GM23338 (cell line): Measurements from ENCODE around the gene GJC3. TPM values are rescaled to one million over a fixed set of nuclear protein-coding genes. Genes with fewer than 3 reads are reported as not detected.

Experiments
- ATAC-seq: fragments of 200-7000 bp; cut with Tn5 transposase; 3 replicates; pipeline ENCODE4 v1.9.1; 2020
- DNase-seq: peaks from one replicate; pipeline ENCODE4 v3.0.0-alpha.2; 2015; ENCODE audit warnings: low spot score
- H2AFZ ChIP-seq: fragments of 200-600 bp; sonication (generic); 2 replicates; pipeline ENCODE4 v1.8.0; 2016; ENCODE audit warnings: antibody characterized with exemption, mild to moderate bottlenecking, moderate library complexity
- H3F3A ChIP-seq: fragments of 200-600 bp; sonication (generic); replicated peaks from 2 replicates; pipeline ENCODE4 v1.8.0; 2017; ENCODE audit warnings: antibody characterized with exemption, mixed run types, low read depth
- H3K27ac ChIP-seq: fragments of 200-600 bp; sonication (generic); 2 replicates; pipeline ENCODE4 v1.6.1; 2016; ENCODE audit warnings: low read depth
- H3K27me3 ChIP-seq: fragments of 200-600 bp; sonication (generic); 2 replicates; pipeline ENCODE4 v1.8.0; 2016; ENCODE audit warnings: mild to moderate bottlenecking, mixed run types, moderate library complexity; ENCODE audit not compliant: insufficient read depth
- H3K36me3 ChIP-seq: fragments of 200-600 bp; sonication (generic); 2 replicates; pipeline ENCODE4 v1.8.0; 2016; ENCODE audit warnings: mild to moderate bottlenecking; ENCODE audit not compliant: insufficient read depth
- H3K4me1 ChIP-seq: fragments of 200-600 bp; sonication (generic); 2 replicates; pipeline ENCODE4 v1.8.0; 2016; ENCODE audit warnings: mild to moderate bottlenecking, moderate library complexity; ENCODE audit not compliant: insufficient read depth
- H3K4me2 ChIP-seq: fragments of 200-600 bp; sonication (generic); 2 replicates; pipeline ENCODE4 v1.7.1; 2017; ENCODE audit warnings: mixed run types
- H3K4me3 ChIP-seq: fragments of 200-600 bp; sonication (generic); 2 replicates; pipeline ENCODE4 v1.6.1; 2016; ENCODE audit warnings: mixed run types
- H3K79me2 ChIP-seq: fragments of 200-600 bp; sonication (generic); replicated peaks from 2 replicates; pipeline ENCODE4 v1.8.0; 2017; ENCODE audit warnings: mild to moderate bottlenecking; ENCODE audit not compliant: insufficient read depth
- H3K9me2 ChIP-seq: fragments of 200-600 bp; sonication (generic); 2 replicates; pipeline ENCODE4 v1.8.0; 2017; ENCODE audit not compliant: insufficient read depth
- H4K20me1 ChIP-seq: fragments of 200-600 bp; sonication (generic); replicated peaks from 2 replicates; pipeline ENCODE4 v1.8.0; 2017; ENCODE audit warnings: mild to moderate bottlenecking; ENCODE audit not compliant: insufficient read depth
- H3K27ac Mint-ChIP-seq: 2 replicates; pipeline ENCODE4 v1.8.0; 2020; ENCODE audit warnings: inconsistent platforms, mild to moderate bottlenecking, moderate library complexity, mixed read lengths
- H3K27me3 Mint-ChIP-seq: 3 replicates; pipeline ENCODE4 v1.8.0; 2022; ENCODE audit warnings: low read depth, mild to moderate bottlenecking, moderate library complexity, mixed read lengths, inconsistent platforms; ENCODE audit not compliant: insufficient read depth, poor library complexity
- H3K36me3 Mint-ChIP-seq: 3 replicates; pipeline ENCODE4 v1.8.0; 2021; ENCODE audit warnings: low read depth, mild to moderate bottlenecking, inconsistent platforms, moderate library complexity, mixed read lengths
- H3K4me1 Mint-ChIP-seq: 3 replicates; pipeline ENCODE4 v1.8.0; 2020; ENCODE audit warnings: mild to moderate bottlenecking, inconsistent platforms, mixed read lengths
- H3K4me3 Mint-ChIP-seq: 3 replicates; pipeline ENCODE4 v1.8.0; 2021; ENCODE audit warnings: moderate library complexity, mild to moderate bottlenecking, inconsistent platforms, mixed read lengths
- H3K9me3 Mint-ChIP-seq: 3 replicates; pipeline ENCODE4 v1.8.0; 2020; ENCODE audit warnings: moderate library complexity, mild to moderate bottlenecking, inconsistent platforms, mixed read lengths
- CTCF ChIP-seq, 2 experiments: fragments of 200-600 bp in 1 of 2; sonication (generic) in 1 of 2; conservative IDR thresholded peaks; 2 replicates each; pipeline versions ENCODE4 v1.5.1 to v1.6.1; 2016 to 2017; ENCODE audit warnings: antibody characterized with exemption in 2 of 2, low read depth in 2 of 2, mild to moderate bottlenecking in 2 of 2, moderate library complexity in 1 of 2
- ETS1 ChIP-seq: IDR thresholded peaks from 2 replicates; pipeline ENCODE4 v1.6.1; 2016; ENCODE audit warnings: antibody characterized with exemption
- EZH2 ChIP-seq: fragments of 200-600 bp; sonication (generic); IDR thresholded peaks from one replicate; pipeline ENCODE4 v1.8.0; 2017; ENCODE audit warnings: antibody characterized with exemption, mild to moderate bottlenecking, low read depth; ENCODE audit not compliant: unreplicated experiment
- EZH2phosphoT487 ChIP-seq: fragments of 200-600 bp; sonication (generic); IDR thresholded peaks from one replicate; pipeline ENCODE4 v1.8.1; 2018; ENCODE audit warnings: antibody characterized with exemption; ENCODE audit not compliant: unreplicated experiment
- JUNB ChIP-seq: IDR thresholded peaks from one replicate; pipeline ENCODE4 v1.6.1; 2016; ENCODE audit warnings: antibody characterized with exemption; ENCODE audit not compliant: unreplicated experiment
- POLR2AphosphoS5 ChIP-seq: IDR thresholded peaks from 2 replicates; pipeline ENCODE4 v1.6.1; 2016; ENCODE audit warnings: antibody characterized with exemption, low read depth
- REST ChIP-seq: IDR thresholded peaks from one replicate; pipeline ENCODE4 v1.6.1; 2018; ENCODE audit warnings: antibody characterized with exemption; ENCODE audit not compliant: unreplicated experiment
- STAT1 ChIP-seq: IDR thresholded peaks from one replicate; pipeline ENCODE4 v1.6.1; 2016; ENCODE audit warnings: antibody characterized with exemption; ENCODE audit not compliant: unreplicated experiment
- polyA plus RNA-seq: library from polyadenylated mRNA; unstranded; fragments of >200 nt; fragmentation: Nextera tagmentation; extraction: Ambion mirVana; gene quantifications from 2 replicates; pipeline ENCODE4 v1.2.1, GENCODE V29; 2016
- total RNA-seq: library from RNA; depleted of rRNA; stranded (reverse); fragments of >200 nt; shearing (Covaris generic); gene quantifications from 2 replicates; pipeline ENCODE4 v1.2.3, GENCODE V29; 2014

The GJC3 gene
- total and polyA plus RNA-seq, 2 experiments from 2014 or later, result 0.56 to 3.1 TPM

- Mint-ChIP-seq H3K27me3 (peaks cover 4% of the 10 kb centered on the region), H3K4me1 (no peaks in the 10 kb centered on the region), H3K9me3 (no peaks in the 10 kb centered on the region; the same call in 2 of the 3 replicates), H3K4me3 (no peak overlapping the region), H3K27ac (no peak overlapping the region), H3K36me3 (peaks cover 18% of the 10 kb centered on the region; the same call in 2 of the 3 replicates)
- no peak overlapping the region for H3K4me3 ChIP-seq
- H3K36me3 ChIP-seq, result 0 out of 2 replicates have a peak, but pooled peaks cover 4% of the 10 kb centered on the region
- H3K27me3 ChIP-seq, result no peaks in the 10 kb centered on the region
- no peaks in the 10 kb centered on the region for H4K20me1 ChIP-seq
- H3F3A ChIP-seq, result no peaks in the 10 kb centered on the region
- DNase-seq (no peak), ATAC-seq (no peak)
- H3K9me2 ChIP-seq, result 0 out of 2 replicates have a peak, but pooled peaks cover 8% of the 10 kb centered on the region
- H3K79me2 ChIP-seq, result no peaks in the 10 kb centered on the region
- no peak for TF ChIP-seq EZH2phosphoT487
- no peak for TF ChIP-seq POLR2AphosphoS5
- TF ChIP-seq EZH2, result no peak
- TF ChIP-seq CTCF (conservative IDR thresholded peaks at IDR 0.05; ENCODE audit: low read depth in 2 of 2), result no peak
- TF ChIP-seq JUNB, result no peak
- no peak for TF ChIP-seq ETS1
- no peak for TF ChIP-seq STAT1
- TF ChIP-seq REST, result no peak
- no peak overlapping the region for H3K27ac ChIP-seq
- H3K4me1 ChIP-seq, result no peaks in the 10 kb centered on the region
- no peak overlapping the region for H3K4me2 ChIP-seq
- H2AFZ ChIP-seq, result no peak overlapping the region
These were observed 30.6 kb downstream of the GJC3 start for GRCh38 chr7:99898836-99899235.

- no peak overlapping the region for H2AFZ ChIP-seq
- no peak overlapping the region for H3K4me3 Mint-ChIP-seq
- no peaks in the 10 kb centered on the region for H3K4me1 Mint-ChIP-seq
- H3K27ac Mint-ChIP-seq, result no peak overlapping the region
- H3K27ac ChIP-seq, result no peak overlapping the region
- H3F3A ChIP-seq, result no peaks in the 10 kb centered on the region
- H4K20me1 ChIP-seq, result no peaks in the 10 kb centered on the region
- peaks cover 18% of the 10 kb centered on the region; the same call in 2 of the 3 replicates for H3K36me3 Mint-ChIP-seq
- H3K9me3 Mint-ChIP-seq, result no peaks in the 10 kb centered on the region; the same call in 2 of the 3 replicates
- no peaks in the 10 kb centered on the region for H3K27me3 ChIP-seq
- no peaks in the 10 kb centered on the region for H3K4me1 ChIP-seq
- H3K4me3 ChIP-seq, result no peak overlapping the region
- no peak for ATAC-seq
- 0 out of 2 replicates have a peak, but pooled peaks cover 4% of the 10 kb centered on the region for H3K36me3 ChIP-seq
- no peak for DNase-seq
- no peaks in the 10 kb centered on the region for H3K79me2 ChIP-seq
- H3K4me2 ChIP-seq, result no peak overlapping the region
- peaks cover 4% of the 10 kb centered on the region for H3K27me3 Mint-ChIP-seq
- 0 out of 2 replicates have a peak, but pooled peaks cover 8% of the 10 kb centered on the region for H3K9me2 ChIP-seq
- no peak for TF ChIP-seq CTCF (conservative IDR thresholded peaks at IDR 0.05; ENCODE audit: low read depth in 2 of 2)
These were observed 31.4 kb downstream of the GJC3 start for GRCh38 chr7:99898023-99898357.
